HUES64 (cell line): ENCODE results near the gene NXNL2.

Source experiments
- H3K27ac ChIP-seq: 2 replicates; pipeline ENCODE4 v1.7.0; 2013; ENCODE audit warnings: low read depth, low read length, inconsistent platforms
- H3K27me3 ChIP-seq: 2 replicates; pipeline ENCODE4 v1.6.1; 2013; ENCODE audit warnings: mild to moderate bottlenecking, low read length; ENCODE audit not compliant: insufficient read depth
- H3K36me3 ChIP-seq: 2 replicates; pipeline ENCODE4 v1.6.1; 2013; ENCODE audit warnings: mild to moderate bottlenecking, low read length; ENCODE audit not compliant: insufficient read depth
- H3K4me1 ChIP-seq: 2 replicates; pipeline ENCODE4 v1.6.1; 2013; ENCODE audit warnings: mild to moderate bottlenecking, low read length, moderate library complexity; ENCODE audit not compliant: insufficient read depth
- H3K4me3 ChIP-seq: 2 replicates; pipeline ENCODE4 v1.5.1; 2013; ENCODE audit warnings: mild to moderate bottlenecking, low read length, moderate library complexity
- H3K9ac ChIP-seq: 2 replicates; pipeline ENCODE4 v1.6.1; 2013; ENCODE audit warnings: mild to moderate bottlenecking, low read depth, low read length
- H3K9me3 ChIP-seq: 2 replicates; pipeline ENCODE4 v1.6.1; 2013; ENCODE audit warnings: low read depth, low read length; ENCODE audit not compliant: insufficient read depth
- WGBS: fragments of 150-250, 120-280 bp; methylation state at CpG from one replicate; pipeline ENCODE4 v1.1.7; 2013; ENCODE audit warnings: missing lambda C conversion rate; 5-methylcytosine and 5-hydroxymethylcytosine counted together

Gene NXNL2

DNA sequence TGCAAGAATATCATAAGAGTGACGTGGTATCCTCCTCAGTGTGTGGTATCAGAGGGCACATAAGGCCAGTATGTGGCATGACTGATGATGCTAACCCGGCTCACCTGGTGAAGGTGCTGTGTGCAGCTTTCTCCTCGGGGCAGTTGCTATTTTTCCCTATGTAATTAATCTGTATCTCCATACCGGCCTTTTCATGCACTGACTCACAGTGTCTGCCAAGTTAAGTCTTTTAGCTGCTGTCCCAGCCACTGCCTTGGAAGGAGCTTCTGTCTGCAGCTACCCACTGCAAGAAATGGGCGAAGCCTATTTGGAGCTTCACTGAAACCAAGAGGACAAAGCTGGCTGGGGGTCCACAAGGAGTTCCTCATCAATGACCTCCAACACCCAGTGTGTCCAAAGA, 46.0 kb downstream of the NXNL2 start:
- 95% methylated on average over 5 of the region's 5 CpGs for WGBS
- H3K4me3 ChIP-seq = no peak overlapping the region
- H3K4me1 ChIP-seq = no peaks in the 10 kb centered on the region
- H3K27ac ChIP-seq = no peak overlapping the region
- H3K36me3 ChIP-seq = no peaks in the 10 kb centered on the region
- no peaks in the 10 kb centered on the region for H3K9me3 ChIP-seq
- H3K27me3 ChIP-seq = no peaks in the 10 kb centered on the region
- H3K9ac ChIP-seq = no peak overlapping the region

DNA sequence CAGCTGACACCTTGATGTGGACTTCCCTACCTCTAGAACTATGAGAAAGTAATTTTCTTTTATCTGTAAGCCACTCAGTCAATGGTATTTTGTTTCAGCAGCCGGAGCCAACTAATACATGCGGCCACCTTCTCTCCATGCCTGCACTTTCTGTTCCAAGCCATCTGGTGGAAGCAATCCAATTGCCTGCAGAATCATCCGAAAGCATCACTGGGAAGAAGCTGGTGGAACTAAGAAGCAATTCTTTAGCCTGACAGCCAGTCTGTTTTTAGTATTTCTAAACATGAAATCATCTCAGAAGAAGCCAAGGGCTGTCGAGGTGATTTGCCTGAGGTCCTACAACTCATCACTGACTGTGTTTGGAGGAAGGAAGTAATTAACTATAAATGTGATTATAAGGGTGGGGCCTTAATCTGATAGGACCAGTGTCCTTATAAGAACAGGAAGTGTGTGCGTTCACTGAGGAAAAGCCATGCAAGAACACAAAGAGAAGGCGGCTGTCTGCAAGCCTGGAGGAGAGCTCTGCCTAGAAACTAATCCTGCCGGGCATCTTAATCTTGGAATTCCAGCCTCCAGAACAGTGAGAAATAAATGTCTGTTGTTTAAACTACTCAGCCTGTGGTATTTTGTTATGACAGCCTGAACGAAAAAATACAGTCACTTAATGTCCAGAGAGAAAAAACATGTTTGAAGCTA, 49.1 kb downstream of the NXNL2 start:
- 93% methylated on average over 8 of the region's 8 CpGs for WGBS
- H3K27ac ChIP-seq = no peak overlapping the region

DNA sequence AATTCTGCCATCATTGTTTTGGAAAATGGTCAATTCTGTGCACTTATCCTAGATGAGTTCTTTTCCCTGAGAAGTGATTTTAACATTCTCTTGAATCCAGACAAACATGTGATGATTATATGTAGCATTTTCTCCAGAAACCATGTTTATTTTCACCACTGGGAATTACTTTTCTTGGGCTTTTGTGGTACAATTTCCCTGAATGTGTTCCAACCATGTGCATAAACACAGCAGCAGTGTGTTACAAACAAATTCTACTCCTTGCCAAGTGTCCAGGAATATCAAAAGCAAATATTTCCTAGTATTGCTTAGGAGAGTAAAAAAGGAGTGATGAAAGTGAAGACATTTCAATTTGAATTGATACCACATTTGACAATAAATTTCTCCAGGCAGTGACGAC, 50.4 kb downstream of the NXNL2 start:
- Histone ChIP-seq H3K9me3 (no peaks in the 10 kb centered on the region), H3K9ac (no peak overlapping the region), H3K36me3 (no peaks in the 10 kb centered on the region), H3K4me1 (no peaks in the 10 kb centered on the region), H3K4me3 (no peak overlapping the region), H3K27me3 (no peaks in the 10 kb centered on the region), H3K27ac (no peak overlapping the region)
- WGBS = 93% methylated on average over 1 of the region's 1 CpG

More for the DNA sequence above, 49.1 kb downstream of the NXNL2 start:
- no peak overlapping the region for H3K4me3 ChIP-seq
- H3K36me3 ChIP-seq = no peaks in the 10 kb centered on the region
- no peak overlapping the region for H3K9ac ChIP-seq
- H3K4me1 ChIP-seq = no peaks in the 10 kb centered on the region
- no peaks in the 10 kb centered on the region for H3K27me3 ChIP-seq
- H3K9me3 ChIP-seq = no peaks in the 10 kb centered on the region

GRCh38 chr9:88586452-88586851, 51.5 kb downstream of the NXNL2 start:
- Histone ChIP-seq H3K27ac (no peak overlapping the region), H3K27me3 (no peaks in the 10 kb centered on the region), H3K9ac (no peak overlapping the region), H3K4me3 (no peak overlapping the region), H3K9me3 (no peaks in the 10 kb centered on the region), H3K4me1 (no peaks in the 10 kb centered on the region), H3K36me3 (no peaks in the 10 kb centered on the region)
- 94% methylated on average over 3 of the region's 3 CpGs for WGBS

DNA sequence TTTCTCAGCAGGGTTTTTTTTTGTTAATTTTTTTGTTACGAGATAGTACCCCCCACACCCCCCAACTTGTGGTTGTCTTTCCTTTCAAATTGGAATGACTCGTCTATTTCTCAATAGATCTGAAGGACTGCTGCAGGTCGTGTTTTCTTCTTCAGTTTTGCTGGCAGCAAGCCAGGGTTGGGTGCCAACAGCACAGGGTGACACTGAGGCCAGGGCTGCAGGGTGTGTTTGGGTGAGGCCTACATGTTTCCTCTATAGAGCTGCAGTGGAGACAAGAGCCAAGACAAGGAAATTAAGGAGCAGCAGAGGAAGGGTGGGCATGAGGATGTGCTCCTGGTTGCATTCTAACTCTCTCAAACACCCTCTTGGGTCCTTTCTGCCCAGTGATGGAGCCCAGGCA, 52.2 kb downstream of the NXNL2 start:
- Histone ChIP-seq H3K9ac (no peak overlapping the region), H3K27me3 (no peaks in the 10 kb centered on the region), H3K4me3 (no peak overlapping the region), H3K9me3 (no peaks in the 10 kb centered on the region), H3K27ac (no peak overlapping the region), H3K36me3 (no peaks in the 10 kb centered on the region), H3K4me1 (no peaks in the 10 kb centered on the region)
- WGBS = 86% methylated on average over 2 of the region's 3 CpGs

GRCh38 chr9:88587885-88588649, 53.1 kb downstream of the NXNL2 start:
- Histone ChIP-seq H3K27ac (no peak overlapping the region), H3K9me3 (no peaks in the 10 kb centered on the region), H3K36me3 (no peaks in the 10 kb centered on the region), H3K9ac (no peak overlapping the region), H3K4me1 (no peaks in the 10 kb centered on the region), H3K4me3 (no peak overlapping the region), H3K27me3 (no peaks in the 10 kb centered on the region)
- 95% methylated on average over 8 of the region's 9 CpGs for WGBS

DNA sequence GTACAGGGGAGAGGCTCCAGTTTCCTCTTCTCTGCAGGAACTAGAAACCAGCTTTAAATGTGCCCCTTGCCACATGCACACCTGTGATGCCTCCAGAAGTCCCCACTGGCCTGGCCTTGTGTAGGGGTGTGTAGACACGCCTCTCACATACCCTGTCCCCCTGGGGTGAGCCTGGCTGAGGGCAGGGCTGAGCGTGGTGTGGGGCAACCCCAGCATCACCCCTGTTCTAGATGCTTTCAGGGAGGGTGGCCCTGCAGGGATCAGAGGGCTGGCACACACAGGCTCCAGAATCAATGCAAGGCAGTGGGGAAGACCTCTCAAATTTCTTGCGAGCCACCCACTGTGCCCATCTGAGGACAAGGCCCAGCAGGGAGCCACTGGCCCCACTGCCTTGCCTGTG, 54.7 kb downstream of the NXNL2 start:
- Histone ChIP-seq H3K36me3 (no peaks in the 10 kb centered on the region), H3K27ac (no peak overlapping the region), H3K9me3 (no peaks in the 10 kb centered on the region), H3K27me3 (no peaks in the 10 kb centered on the region), H3K4me1 (no peaks in the 10 kb centered on the region), H3K9ac (no peak overlapping the region), H3K4me3 (no peak overlapping the region)
- 99% methylated on average over 3 of the region's 3 CpGs for WGBS

GRCh38 chr9:88590558-88591146, 55.7 kb downstream of the NXNL2 start:
- no peak overlapping the region for H3K4me3 ChIP-seq
- 81% methylated on average over 13 of the region's 14 CpGs for WGBS
- H3K9me3 ChIP-seq = no peaks in the 10 kb centered on the region
- no peak overlapping the region for H3K27ac ChIP-seq
- no peaks in the 10 kb centered on the region for H3K4me1 ChIP-seq
- no peaks in the 10 kb centered on the region for H3K27me3 ChIP-seq
- no peaks in the 10 kb centered on the region for H3K36me3 ChIP-seq
- H3K9ac ChIP-seq = no peak overlapping the region

GRCh38 chr9:88593537-88594185, 58.7 kb downstream of the NXNL2 start:
- WGBS = 73% methylated on average over 4 of the region's 4 CpGs
- no peaks in the 10 kb centered on the region for H3K9me3 ChIP-seq
- H3K4me3 ChIP-seq = no peak overlapping the region
- no peaks in the 10 kb centered on the region for H3K27me3 ChIP-seq
- H3K9ac ChIP-seq = no peak overlapping the region
- H3K27ac ChIP-seq = no peak overlapping the region
- no peaks in the 10 kb centered on the region for H3K4me1 ChIP-seq
- no peaks in the 10 kb centered on the region for H3K36me3 ChIP-seq
